ENCODE data around the gene IMMP2L.

GRCh38 chr7:110941385-110941784 is 620.9 kb downstream of the IMMP2L start:
- no peak for TF ChIP-seq CTCF (conservative IDR thresholded peaks at IDR 0.05; ENCODE audit: low read depth, low read length)
- no peak for TF ChIP-seq RFX5 (IDR thresholded peaks at IDR 0.05; ENCODE audit: low read depth, low read length)
- TF ChIP-seq CEBPB (IDR thresholded peaks at IDR 0.05; ENCODE audit: low read depth, low read length) = no peak
- no peak for TF ChIP-seq SMC3 (IDR thresholded peaks at IDR 0.05; ENCODE audit: low read depth, low read length)
- TF ChIP-seq NFE2L2 (IDR thresholded peaks at IDR 0.05; ENCODE audit: low read depth, low read length) = no peak
- no peak for TF ChIP-seq POLR2A (IDR thresholded peaks at IDR 0.05; ENCODE audit: low read depth, low read length)
- no peak for TF ChIP-seq MXI1 (IDR thresholded peaks at IDR 0.05; ENCODE audit: borderline replicate concordance, low read depth, low read length)
- TF ChIP-seq RCOR1 (IDR thresholded peaks at IDR 0.05; ENCODE audit: insufficient replicate concordance, low read length) = no peak
- TF ChIP-seq, protein P1, sequence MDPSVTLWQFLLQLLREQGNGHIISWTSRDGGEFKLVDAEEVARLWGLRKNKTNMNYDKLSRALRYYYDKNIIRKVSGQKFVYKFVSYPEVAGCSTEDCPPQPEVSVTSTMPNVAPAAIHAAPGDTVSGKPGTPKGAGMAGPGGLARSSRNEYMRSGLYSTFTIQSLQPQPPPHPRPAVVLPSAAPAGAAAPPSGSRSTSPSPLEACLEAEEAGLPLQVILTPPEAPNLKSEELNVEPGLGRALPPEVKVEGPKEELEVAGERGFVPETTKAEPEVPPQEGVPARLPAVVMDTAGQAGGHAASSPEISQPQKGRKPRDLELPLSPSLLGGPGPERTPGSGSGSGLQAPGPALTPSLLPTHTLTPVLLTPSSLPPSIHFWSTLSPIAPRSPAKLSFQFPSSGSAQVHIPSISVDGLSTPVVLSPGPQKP (IDR thresholded peaks at IDR 0.05; ENCODE audit: borderline replicate concordance, low read depth, low read length) = no peak
- TF ChIP-seq RAD21 (IDR thresholded peaks at IDR 0.05; ENCODE audit: low read length) = no peak
- no peak for TF ChIP-seq MAFK (IDR thresholded peaks at IDR 0.05; ENCODE audit: low read depth, low read length)
- TF ChIP-seq CHD1 (IDR thresholded peaks at IDR 0.05; ENCODE audit: low read depth, low read length) = no peak
- TF ChIP-seq USF2 (IDR thresholded peaks at IDR 0.05; ENCODE audit: low read depth, low read length) = no peak
- TF ChIP-seq MAZ (IDR thresholded peaks at IDR 0.05; ENCODE audit: borderline replicate concordance, low read depth, low read length) = no peak
